Thymus (tissue), 11 donors: ENCODE data around the gene HUNK. TPM values are rescaled to one million over a fixed set of nuclear protein-coding genes. Genes with fewer than 3 reads are reported as not detected.

Experiments
- DNase-seq, 9 donors: peaks; one replicate each; pipeline ENCODE4 v3.0.0-alpha.2; 2013; ENCODE audit warnings: low spot score in 9 of 9, low read depth in 6 of 9, missing footprints in 1 of 9
- H3K27ac ChIP-seq, 2 donors: one replicate each; pipeline ENCODE4 v1.5.1; 2013; ENCODE audit warnings: control low read depth in 1 of 2, low read depth in 1 of 2, low read length in 1 of 2, mild to moderate bottlenecking in 1 of 2, moderate library complexity in 1 of 2
- H3K27me3 ChIP-seq, 2 donors: one replicate each; pipeline ENCODE4 v1.5.1; 2013; ENCODE audit warnings: low read length in 1 of 2; ENCODE audit not compliant: control insufficient read depth in 2 of 2, insufficient read depth in 1 of 2
- H3K36me3 ChIP-seq, 2 donors: one replicate each; pipeline ENCODE4 v1.5.1; 2013; ENCODE audit warnings: low read length in 1 of 2, mild to moderate bottlenecking in 1 of 2, moderate library complexity in 1 of 2; ENCODE audit not compliant: control insufficient read depth in 2 of 2, insufficient read depth in 2 of 2
- H3K4me1 ChIP-seq, 2 donors: one replicate each; pipeline ENCODE4 v1.5.1; 2013; ENCODE audit warnings: low read length in 2 of 2; ENCODE audit not compliant: control insufficient read depth in 2 of 2, insufficient read depth in 2 of 2
- H3K4me3 ChIP-seq, 2 donors: one replicate each; pipeline ENCODE4 v1.5.1; 2013; ENCODE audit warnings: low read length in 2 of 2, control low read depth in 1 of 2, mild to moderate bottlenecking in 1 of 2
- H3K9me3 ChIP-seq, 2 donors: one replicate each; pipeline ENCODE4 v1.5.1; 2013; ENCODE audit warnings: low read length in 1 of 2, mild to moderate bottlenecking in 1 of 2; ENCODE audit not compliant: control insufficient read depth in 2 of 2, insufficient read depth in 1 of 2
- WGBS: extraction: QIAGEN DNeasy Blood & Tissue Kit; methylation state at CpG from one replicate; pipeline ENCODE4 v1.1.7; 2013; 5-methylcytosine and 5-hydroxymethylcytosine counted together
- polyA plus RNA-seq: library from polyadenylated mRNA; stranded (reverse); fragments of 200-250 nt; gene quantifications from one replicate; pipeline ENCODE4 v1.2.3, GENCODE V29; 2013
- total RNA-seq: library from RNA; stranded (reverse); fragments of 120-200 nt; gene quantifications from one replicate; pipeline ENCODE4 v1.2.4, GENCODE V29; 2013
- donor health status: healthy.

The HUNK gene
- total and polyA plus RNA-seq, 2 donors, result 0.21 to 1.1 TPM

DNA sequence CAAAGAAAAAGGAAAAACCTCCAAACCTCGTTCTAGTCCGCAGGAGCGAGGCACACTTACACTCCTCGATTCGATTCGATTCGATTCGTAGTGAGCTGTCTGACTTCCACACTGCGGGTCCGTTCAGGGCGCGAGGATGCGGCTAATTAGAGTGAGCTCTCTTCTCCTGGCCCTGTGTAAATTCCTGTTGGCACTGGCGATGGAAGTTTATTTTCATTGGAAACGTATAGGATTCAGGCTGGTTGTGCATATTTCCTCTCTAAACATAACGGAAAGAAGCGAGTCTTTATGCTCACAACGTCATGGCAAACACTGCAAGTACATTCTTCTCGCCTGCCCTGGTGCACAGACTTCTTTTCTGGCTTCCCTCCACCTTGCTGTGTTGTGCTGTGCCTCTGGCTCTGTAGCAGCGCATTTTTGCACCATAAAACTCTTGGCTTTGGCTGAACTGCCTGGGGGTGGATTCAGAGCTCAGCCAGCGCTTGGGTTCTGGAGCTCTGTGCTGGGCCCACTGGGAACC is 2.7 kb downstream of the HUNK start:
- H3K27ac ChIP-seq, result no peak overlapping the region
- no peak for DNase-seq
- peaks cover 3 to 4% of the 10 kb centered on the region in 2 donors for H3K4me1 ChIP-seq
- peaks cover 50 to 55% of the 10 kb centered on the region in 2 donors for H3K27me3 ChIP-seq
- no peak overlapping the region for H3K4me3 ChIP-seq
- WGBS, result 89% methylated on average over 21 of the region's 21 CpGs
- no peaks in the 10 kb centered on the region for H3K9me3 ChIP-seq
- no peaks in the 10 kb centered on the region for H3K36me3 ChIP-seq

DNA sequence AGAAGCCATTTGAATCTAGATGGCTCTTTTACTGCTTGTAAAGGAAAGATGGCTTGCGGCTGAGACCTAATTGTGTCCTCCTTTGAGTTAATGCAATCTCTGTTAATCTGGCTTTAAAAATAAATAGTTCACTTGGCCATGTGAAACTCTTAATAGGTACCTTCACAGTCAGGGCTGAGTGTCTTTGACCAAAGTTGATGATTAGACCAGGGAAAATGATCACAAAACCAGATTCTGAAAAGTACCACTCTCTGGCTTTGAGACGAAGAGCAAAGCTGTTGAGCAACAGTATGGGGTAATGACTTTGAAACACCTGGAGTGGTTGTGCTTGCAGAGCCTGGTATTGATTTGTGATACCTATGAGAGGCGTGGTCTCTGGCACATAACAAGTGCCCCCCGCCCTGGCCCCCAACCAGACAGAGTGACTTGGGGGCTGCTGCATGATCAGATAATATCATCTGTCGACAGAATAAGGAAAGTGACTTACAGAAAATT is 4.7 kb downstream of the HUNK start:
- peaks cover 37 to 39% of the 10 kb centered on the region in 2 donors for H3K27me3 ChIP-seq

DNA sequence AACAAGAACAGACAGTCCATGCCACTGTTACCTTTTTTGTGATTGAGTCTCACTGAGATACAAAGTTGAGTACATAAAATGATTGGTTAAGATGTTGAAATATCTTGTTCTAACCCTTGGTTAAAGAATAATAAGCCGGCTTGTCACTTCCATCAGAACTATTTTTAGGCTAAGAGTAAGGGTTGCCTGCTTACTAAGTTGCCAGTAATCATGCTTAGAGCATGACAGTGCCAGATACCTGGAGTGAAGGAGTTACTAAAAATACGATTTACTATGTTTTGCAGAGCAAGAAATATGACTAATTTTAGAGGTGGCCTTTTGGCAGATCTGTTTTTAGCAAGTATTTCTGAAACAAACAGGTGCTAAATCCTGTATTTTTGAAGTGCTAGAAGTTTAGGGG is 6.0 kb downstream of the HUNK start:
- Histone ChIP-seq H3K4me1 (peaks cover 0 to 3% of the 10 kb centered on the region in 2 donors), H3K27me3 (peaks cover 23 to 30% of the 10 kb centered on the region in 2 donors), H3K27ac (no peak overlapping the region), H3K4me3 (no peak overlapping the region), H3K36me3 (no peaks in the 10 kb centered on the region), H3K9me3 (no peaks in the 10 kb centered on the region)
- no peak for DNase-seq
- whole genome bisulfite sequencing, result 88% methylated on average over 2 of the region's 2 CpGs

More for the DNA sequence above, 4.7 kb downstream of the HUNK start:
- H3K9me3 ChIP-seq, result no peaks in the 10 kb centered on the region
- no peaks in the 10 kb centered on the region for H3K36me3 ChIP-seq
- H3K27ac ChIP-seq, result no peak overlapping the region
- no peak for DNase-seq
- peaks cover 3 to 4% of the 10 kb centered on the region in 2 donors for H3K4me1 ChIP-seq
- H3K4me3 ChIP-seq, result no peak overlapping the region
- 91% methylated on average over 5 of the region's 5 CpGs for WGBS

DNA sequence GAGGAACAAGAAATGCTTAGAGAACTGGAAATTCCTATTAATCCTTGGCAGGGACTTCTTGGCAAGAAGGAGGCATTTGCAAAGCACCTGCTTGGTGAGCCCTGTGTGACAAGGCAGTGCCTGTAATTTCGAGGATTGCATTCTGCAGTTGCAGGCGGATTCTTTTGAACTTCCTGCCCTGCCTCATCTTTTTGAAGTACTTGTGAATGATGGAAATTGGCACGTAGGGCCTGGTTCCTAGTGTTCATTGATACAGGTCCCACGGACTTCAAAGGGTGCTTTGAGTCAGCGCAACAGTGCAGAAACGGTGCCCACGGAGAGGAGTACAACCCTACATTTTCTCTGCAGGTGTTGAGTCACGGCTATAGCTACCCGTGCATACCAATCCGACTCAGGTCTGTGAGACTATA is 6.4 kb downstream of the HUNK start:
- Histone ChIP-seq H3K27me3 (peaks cover 19 to 26% of the 10 kb centered on the region in 2 donors), H3K4me3 (no peak overlapping the region), H3K27ac (no peak overlapping the region), H3K36me3 (no peaks in the 10 kb centered on the region), H3K4me1 (peaks cover 0 to 2% of the 10 kb centered on the region in 2 donors), H3K9me3 (no peaks in the 10 kb centered on the region)
- 68% methylated on average over 10 of the region's 10 CpGs for WGBS
- no peak for DNase-seq

DNA sequence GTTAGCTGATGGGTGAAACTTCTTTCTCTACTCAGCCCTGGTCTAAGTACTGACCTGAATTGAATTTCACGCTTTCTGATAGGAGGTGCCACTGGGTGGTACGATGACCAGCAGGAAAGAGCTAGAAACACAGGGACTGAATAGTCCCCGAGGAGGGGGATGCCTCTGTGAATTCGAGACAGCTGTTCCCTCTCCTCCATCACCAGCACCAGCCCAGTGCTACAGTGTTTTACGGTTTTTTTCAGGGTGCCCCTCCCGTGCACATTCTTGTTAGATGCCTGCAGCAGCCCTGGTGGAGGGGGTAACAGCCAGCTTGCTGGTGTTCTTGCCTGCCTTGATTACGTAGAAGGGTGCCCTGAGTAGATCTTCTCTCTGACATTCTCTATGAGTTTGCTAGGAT is 7.1 kb downstream of the HUNK start:
- H3K27ac ChIP-seq, result no peak overlapping the region
- no peak for DNase-seq
- no peaks in the 10 kb centered on the region for H3K9me3 ChIP-seq
- H3K4me3 ChIP-seq, result no peak overlapping the region
- WGBS, result 66% methylated on average over 7 of the region's 7 CpGs
- H3K27me3 ChIP-seq, result peaks cover 13 to 19% of the 10 kb centered on the region in 2 donors
- H3K4me1 ChIP-seq, result peaks cover 0 to 2% of the 10 kb centered on the region in 2 donors
- no peaks in the 10 kb centered on the region for H3K36me3 ChIP-seq

DNA sequence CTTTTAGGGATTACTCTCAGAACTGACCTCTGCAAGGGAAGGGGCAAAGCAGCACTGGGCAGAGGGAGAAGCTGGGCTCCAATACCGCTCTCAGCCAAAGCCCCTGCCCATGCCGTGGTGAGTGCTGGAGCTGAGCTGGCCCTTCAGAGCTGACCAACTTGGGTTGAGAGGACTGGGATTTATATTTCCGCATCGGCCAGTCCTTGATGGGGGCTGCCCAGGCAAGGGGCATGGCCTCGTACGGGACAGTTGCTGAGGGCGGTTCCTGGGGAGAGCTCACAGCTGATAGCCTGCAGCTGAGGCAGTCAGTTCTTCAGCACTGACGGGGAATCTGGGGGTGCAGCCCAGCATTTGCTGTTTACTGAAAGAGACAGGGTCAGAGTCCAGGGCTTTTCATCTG is 8.0 kb downstream of the HUNK start:
- Histone ChIP-seq H3K27me3 (peaks cover 4 to 10% of the 10 kb centered on the region in 2 donors), H3K27ac (no peak overlapping the region), H3K36me3 (no peaks in the 10 kb centered on the region), H3K4me1 (no peaks in the 10 kb centered on the region), H3K4me3 (no peak overlapping the region), H3K9me3 (no peaks in the 10 kb centered on the region)
- DNase-seq, result no peak
- 89% methylated on average over 8 of the region's 8 CpGs for WGBS

DNA sequence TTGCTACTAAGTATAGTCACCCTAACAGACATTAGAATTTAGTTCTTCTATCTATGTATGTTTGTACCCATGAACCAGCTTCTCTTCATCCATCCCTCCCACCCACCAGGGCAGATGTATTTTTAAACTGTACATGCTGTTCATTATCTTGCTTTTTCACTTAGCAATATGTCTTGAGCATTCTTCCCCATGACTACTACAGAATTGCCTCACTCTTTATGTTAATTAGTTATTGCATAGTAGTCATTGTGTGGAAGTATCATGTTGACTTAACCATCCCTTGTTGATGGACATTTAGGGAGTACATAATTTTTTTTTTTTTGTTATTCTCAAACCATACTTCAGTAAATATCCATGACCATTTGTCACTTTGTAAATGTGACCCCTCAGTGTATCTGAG is 9.9 kb downstream of the HUNK start:
- no peak for DNase-seq
- Histone ChIP-seq H3K36me3 (no peaks in the 10 kb centered on the region), H3K27ac (no peak overlapping the region), H3K9me3 (no peaks in the 10 kb centered on the region), H3K4me1 (no peaks in the 10 kb centered on the region), H3K4me3 (no peak overlapping the region), H3K27me3 (no peaks in the 10 kb centered on the region)

DNA sequence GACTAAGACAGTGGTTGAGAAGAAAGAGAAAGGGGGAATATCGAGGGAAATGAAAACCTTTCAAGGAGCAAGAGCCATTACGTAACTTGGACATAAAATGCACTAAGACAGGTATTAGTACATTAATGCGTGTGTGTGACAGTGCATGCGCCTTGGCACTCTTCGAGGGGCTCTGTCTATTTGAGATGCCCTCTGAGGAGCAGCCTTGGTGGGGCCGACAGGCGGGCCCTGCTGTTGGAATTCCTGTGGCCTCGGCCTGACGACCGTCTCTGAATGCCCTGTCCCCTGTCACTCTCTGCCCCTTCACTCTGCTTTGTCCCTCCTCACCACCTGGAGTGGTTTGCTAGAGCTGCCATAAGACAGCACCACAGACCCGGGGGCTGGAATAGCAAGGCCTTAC is 12.3 kb downstream of the HUNK start:
- H3K4me3 ChIP-seq, result no peak overlapping the region
- H3K27ac ChIP-seq, result no peak overlapping the region
- no peaks in the 10 kb centered on the region for H3K4me1 ChIP-seq
- 97% methylated on average over 11 of the region's 11 CpGs for WGBS
- H3K27me3 ChIP-seq, result no peaks in the 10 kb centered on the region
- no peaks in the 10 kb centered on the region for H3K9me3 ChIP-seq
- no peak for DNase-seq
- H3K36me3 ChIP-seq, result no peaks in the 10 kb centered on the region

DNA sequence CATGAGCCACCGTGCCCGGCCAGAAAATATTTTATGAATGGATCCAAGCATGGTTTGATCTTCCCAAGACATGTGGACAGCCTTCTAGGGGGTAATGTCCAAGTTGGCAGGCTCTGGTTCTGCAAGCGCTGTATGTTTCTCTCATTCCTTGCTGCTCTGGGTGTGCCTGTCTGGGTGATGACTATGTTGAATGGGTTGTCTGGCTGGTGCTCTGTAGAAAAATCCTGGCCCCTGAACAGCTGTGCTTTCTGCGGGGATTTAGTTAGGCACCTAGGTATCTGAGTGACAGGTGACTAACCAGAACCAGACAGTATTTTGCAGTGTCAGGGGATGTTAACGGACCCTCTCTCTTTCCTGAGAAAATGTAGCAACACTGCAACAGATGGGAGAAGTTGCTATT is 14.1 kb downstream of the HUNK start:
- DNase-seq, result no peak
- WGBS, result 94% methylated on average over 5 of the region's 5 CpGs
- Histone ChIP-seq H3K36me3 (no peaks in the 10 kb centered on the region), H3K4me3 (no peak overlapping the region), H3K9me3 (no peaks in the 10 kb centered on the region), H3K27ac (no peak overlapping the region), H3K27me3 (no peaks in the 10 kb centered on the region), H3K4me1 (no peaks in the 10 kb centered on the region)
